MCF 10A (cell line): ENCODE measurements around the gene DACT3. TPM values are rescaled to one million over a fixed set of nuclear protein-coding genes. Genes with fewer than 3 reads are reported as not detected.

ENCODE experiments used
- BruUV-seq: library from RNA; stranded (reverse); fragments of 400-500 nt; replicated peaks from 2 replicates; lab custom pipeline; 2021; lab: Mats Ljungman, UMichigan
- CTCF ChIA-PET: fragments of 300-600 bp; sonication (Branson Sonifier 250); formaldehyde crosslinking; extraction: SDS; loops from one replicate; lab custom pipeline; 2021; ENCODE audit warnings: antibody characterized with exemption, inconsistent platforms; lab: Yijun Ruan, JAX
- POLR2A ChIA-PET: fragments of 300-600, 350-650 bp; sonication (Branson Sonifier 250); formaldehyde crosslinking; extraction: SDS; loops from one replicate; lab custom pipeline; 2020; ENCODE audit warnings: antibody characterized with exemption, inconsistent platforms; lab: Yijun Ruan, JAX
- DNase-seq: peaks from one replicate; pipeline ENCODE4 v3.0.0-alpha.2; 2018; ENCODE audit not compliant: unreplicated experiment
- H3K27ac Mint-ChIP-seq: one replicate; pipeline ENCODE4 v1.8.0; 2022; ENCODE audit warnings: mild to moderate bottlenecking, low read depth, mixed read lengths; ENCODE audit not compliant: unreplicated experiment
- H3K27me3 Mint-ChIP-seq: one replicate; pipeline ENCODE4 v1.8.0; 2022; ENCODE audit warnings: mixed read lengths; ENCODE audit not compliant: insufficient read depth, unreplicated experiment
- H3K36me3 Mint-ChIP-seq: one replicate; pipeline ENCODE4 v1.8.0; 2022; ENCODE audit warnings: mild to moderate bottlenecking, moderate library complexity, mixed read lengths; ENCODE audit not compliant: insufficient read depth, unreplicated experiment
- H3K4me1 Mint-ChIP-seq: one replicate; pipeline ENCODE4 v1.8.0; 2022; ENCODE audit warnings: mixed read lengths; ENCODE audit not compliant: insufficient read depth, unreplicated experiment
- H3K4me3 Mint-ChIP-seq: one replicate; pipeline ENCODE4 v1.8.0; 2022; ENCODE audit warnings: mild to moderate bottlenecking, moderate library complexity, mixed read lengths; ENCODE audit not compliant: unreplicated experiment
- H3K9me3 Mint-ChIP-seq: one replicate; pipeline ENCODE4 v1.8.0; 2022; ENCODE audit warnings: mixed read lengths; ENCODE audit not compliant: unreplicated experiment
- intact Hi-C: fragments of 100-400 bp; cut with micrococcal nuclease; formaldehyde crosslinking; loops from 2 replicates; pipeline ENCODE4 v1.14.1; 2022
- total RNA-seq: library from RNA; stranded (reverse); gene quantifications from 2 replicates; pipeline ENCODE4 v1.2.3, GENCODE V29; 2022
- TF ChIP-seq, protein P1 (sequence below): fragments of 200-600 bp; IDR thresholded peaks from one replicate; pipeline ENCODE4 v1.8.0; 2022; ENCODE audit warnings: antibody characterized with exemption, mild to moderate bottlenecking; ENCODE audit not compliant: unreplicated experiment

Gene DACT3
- total RNA-seq, 1 experiment from 2014 or later: 0.09 TPM

DNA sequence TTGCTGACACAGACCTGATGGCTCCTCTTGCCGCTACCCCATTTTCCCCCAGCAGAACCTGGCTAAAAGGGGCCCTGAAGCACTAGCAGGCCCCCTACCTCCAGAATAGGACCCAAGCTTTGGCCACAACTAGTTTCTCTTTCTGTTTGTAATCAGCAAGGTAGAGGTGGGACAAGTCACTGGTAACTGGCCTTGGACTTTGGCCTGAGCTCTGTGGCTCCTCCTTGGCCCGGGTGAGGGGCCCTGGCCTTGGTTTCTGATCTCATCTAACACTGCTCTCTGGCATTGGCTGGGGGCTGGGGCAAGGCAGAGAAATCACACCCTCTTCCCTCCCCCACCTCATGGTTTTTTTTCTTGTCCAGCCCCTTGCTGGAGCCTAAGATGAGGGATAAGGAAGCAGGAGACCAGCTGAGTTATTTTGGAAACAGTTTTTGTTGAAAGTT lies 57.8 kb downstream of the DACT3 start:
- peaks cover 42% of the 10 kb centered on the region for H3K36me3 Mint-ChIP-seq
- no peaks in the 10 kb centered on the region for H3K9me3 Mint-ChIP-seq
- H3K27ac Mint-ChIP-seq: peak overlapping the region; percentile 100
- peak overlapping the region; percentile 96 for H3K4me3 Mint-ChIP-seq
- CTCF ChIA-PET: interaction anchor here (1.3 to 2.6 kb wide), 2 partner anchors 14 to 59 kb away, joined by 7 to 14 read pairs; no protein-coding TSS in a partner anchor
- no peak for DNase-seq
- peaks cover 4% of the 10 kb centered on the region for H3K4me1 Mint-ChIP-seq
- TF ChIP-seq, protein P1, sequence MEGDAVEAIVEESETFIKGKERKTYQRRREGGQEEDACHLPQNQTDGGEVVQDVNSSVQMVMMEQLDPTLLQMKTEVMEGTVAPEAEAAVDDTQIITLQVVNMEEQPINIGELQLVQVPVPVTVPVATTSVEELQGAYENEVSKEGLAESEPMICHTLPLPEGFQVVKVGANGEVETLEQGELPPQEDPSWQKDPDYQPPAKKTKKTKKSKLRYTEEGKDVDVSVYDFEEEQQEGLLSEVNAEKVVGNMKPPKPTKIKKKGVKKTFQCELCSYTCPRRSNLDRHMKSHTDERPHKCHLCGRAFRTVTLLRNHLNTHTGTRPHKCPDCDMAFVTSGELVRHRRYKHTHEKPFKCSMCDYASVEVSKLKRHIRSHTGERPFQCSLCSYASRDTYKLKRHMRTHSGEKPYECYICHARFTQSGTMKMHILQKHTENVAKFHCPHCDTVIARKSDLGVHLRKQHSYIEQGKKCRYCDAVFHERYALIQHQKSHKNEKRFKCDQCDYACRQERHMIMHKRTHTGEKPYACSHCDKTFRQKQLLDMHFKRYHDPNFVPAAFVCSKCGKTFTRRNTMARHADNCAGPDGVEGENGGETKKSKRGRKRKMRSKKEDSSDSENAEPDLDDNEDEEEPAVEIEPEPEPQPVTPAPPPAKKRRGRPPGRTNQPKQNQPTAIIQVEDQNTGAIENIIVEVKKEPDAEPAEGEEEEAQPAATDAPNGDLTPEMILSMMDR: no peak
- no TSS peak for BruUV-seq
- POLR2A ChIA-PET: interaction anchor here (0.7 to 3.5 kb wide), 4 partner anchors 8 to 248 kb away, joined by 3 to 40 read pairs (median 23); partner anchors contain the start of genes AP2S1, DACT3 and PRKD2
- intact Hi-C loops: no loop called here
- no peaks in the 10 kb centered on the region for H3K27me3 Mint-ChIP-seq

DNA sequence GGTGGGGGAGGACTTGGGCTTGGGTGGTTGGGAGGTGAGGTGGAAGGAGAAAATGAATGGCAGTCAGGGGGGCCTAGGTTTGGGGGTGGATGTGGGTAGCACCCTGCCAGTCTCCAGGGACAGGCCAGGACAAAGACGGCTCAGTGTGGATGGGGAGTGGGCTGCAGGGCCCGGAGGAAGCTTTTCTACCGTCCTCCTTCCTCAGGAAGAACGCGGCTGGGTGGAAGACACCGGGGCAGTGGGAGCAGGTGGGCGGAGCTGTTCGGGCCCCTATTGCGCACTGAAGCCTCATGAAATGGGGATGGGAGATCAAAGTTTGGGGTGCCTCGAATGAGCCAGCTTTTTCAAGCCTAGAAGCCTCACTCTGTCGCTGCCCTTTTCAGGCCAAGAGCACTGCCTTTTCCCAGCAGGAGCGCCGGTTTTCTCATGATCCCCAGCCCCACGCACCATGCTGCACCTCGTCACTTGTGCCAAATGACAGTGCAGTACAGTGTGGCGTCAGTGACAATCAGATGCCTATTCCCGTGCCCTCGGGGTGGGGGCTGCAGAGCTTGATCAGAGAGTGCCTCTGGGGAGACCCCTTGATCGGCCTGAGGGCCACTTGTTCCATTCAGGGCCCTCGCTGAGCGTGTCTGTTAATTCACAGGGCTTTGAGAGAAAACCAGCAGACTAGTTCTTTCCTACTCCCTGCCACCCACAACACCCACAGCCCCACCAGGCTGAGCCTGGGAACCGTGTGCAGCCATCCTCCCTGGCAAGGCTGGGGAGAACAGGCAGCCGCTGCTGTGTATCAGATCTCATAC lies 58.4 kb downstream of the DACT3 start:
- H3K4me1 Mint-ChIP-seq: peaks cover 4% of the 10 kb centered on the region
- peak overlapping the region; percentile 96 for H3K4me3 Mint-ChIP-seq
- intact Hi-C loops: no loop called here
- DNase-seq: no peak
- no TSS peak for BruUV-seq
- H3K36me3 Mint-ChIP-seq: peaks cover 35% of the 10 kb centered on the region
- ChIA-PET CTCF (interaction anchor here (1.0 to 2.6 kb wide), 5 partner anchors 11 to 89 kb away, joined by 4 to 14 read pairs (median 7); no protein-coding TSS in a partner anchor), POLR2A (interaction anchor here (0.6 to 3.5 kb wide), 11 partner anchors 9 to 1157 kb away, joined by 3 to 40 read pairs (median 3); partner anchors contain the start of genes DACT3, PRKD2, SLC1A5 and ZC3H4)
- no peaks in the 10 kb centered on the region for H3K27me3 Mint-ChIP-seq
- TF ChIP-seq, protein P1: no peak
- H3K9me3 Mint-ChIP-seq: no peaks in the 10 kb centered on the region
- H3K27ac Mint-ChIP-seq: peak overlapping the region; percentile 100

DNA sequence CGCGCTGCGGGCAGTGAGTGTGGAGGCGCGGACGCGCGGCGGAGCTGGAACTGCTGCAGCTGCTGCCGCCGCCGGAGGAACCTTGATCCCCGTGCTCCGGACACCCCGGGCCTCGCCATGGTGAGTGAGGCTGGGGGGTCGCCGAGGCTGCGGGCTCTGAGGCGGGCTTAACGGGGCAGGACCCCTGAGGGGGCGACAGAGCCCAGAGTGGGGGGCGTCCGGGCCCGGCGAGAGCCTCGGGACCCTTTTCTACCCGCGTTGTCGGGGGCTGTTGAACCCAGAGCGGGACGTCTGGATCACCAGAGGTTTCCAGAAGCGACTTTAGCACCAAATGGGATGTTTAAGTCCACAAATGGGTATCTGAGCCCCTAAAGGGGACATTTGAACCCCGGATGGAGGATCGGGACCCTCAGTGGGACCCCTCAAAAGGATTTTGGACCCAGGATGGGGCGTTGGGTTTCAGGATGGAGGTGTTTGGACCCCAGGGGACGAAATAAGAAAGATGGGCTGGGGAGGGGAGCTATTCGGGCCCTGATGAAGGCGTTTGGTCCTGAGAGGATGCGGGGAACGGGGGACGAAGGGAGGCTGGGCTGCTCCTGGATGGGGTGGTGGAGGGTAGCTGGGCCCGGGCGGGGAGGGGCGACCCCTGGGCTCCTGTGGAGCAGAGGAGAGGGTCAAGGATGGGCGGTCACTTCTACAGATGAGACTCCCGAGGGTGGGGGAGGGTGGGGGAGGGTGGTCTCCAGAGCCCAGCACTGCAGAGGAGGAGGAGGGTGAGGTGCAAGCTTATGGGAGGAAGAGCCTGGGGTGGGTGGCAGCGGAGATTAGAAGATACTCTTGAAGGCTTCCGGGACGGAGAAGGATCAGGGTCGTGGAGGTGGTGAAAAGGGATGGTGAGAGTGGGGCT lies 59.4 kb downstream of the DACT3 start, which contains the start of gene CALM3:
Gene CALM3, plus strand, starts transcription at position 13 of the 907 bp plus-strand sequence. Its CDS starts 105 bp downstream, at position 118.
- H3K9me3 Mint-ChIP-seq: no peaks in the 10 kb centered on the region
- POLR2A ChIA-PET: interaction anchor here (0.5 to 3.5 kb wide), 25 partner anchors 8 to 1156 kb away, joined by 3 to 40 read pairs (median 5); partner anchors contain the start of genes DACT3, PRKD2, SLC1A5 and ZC3H4
- H3K27me3 Mint-ChIP-seq: no peaks in the 10 kb centered on the region
- H3K36me3 Mint-ChIP-seq: peaks cover 25% of the 10 kb centered on the region
- BruUV-seq: TSS peak; percentile 75
- intact Hi-C loops: loop anchor here (2.0 kb wide), 1 partner anchor 71 kb away; no protein-coding TSS in a partner anchor
- peak within 1 kb of the TSS; percentile 100 for H3K27ac Mint-ChIP-seq
- peaks cover 4% of the 10 kb centered on the region for H3K4me1 Mint-ChIP-seq
- DNase-seq: no peak
- CTCF ChIA-PET: interaction anchor here (0.6 to 2.6 kb wide), 10 partner anchors 12 to 199 kb away, joined by 3 to 14 read pairs (median 4); no protein-coding TSS in a partner anchor
- peak within 1 kb of the TSS; percentile 96 for H3K4me3 Mint-ChIP-seq
- TF ChIP-seq, protein P1: no peak
